ENCODE data around the gene IL17B.

IL17B gene

GRCh38 chr5:149374303-149374702 lies 4.8 kb downstream of the IL17B start:
- H3K4me1 ChIP-seq (ENCODE audit: low read length) = peaks cover 4% of the 10 kb centered on the region; the same call in 1 of the 2 replicates
- H3K27ac ChIP-seq (ENCODE audit: low read length) = no peak overlapping the region
- no peaks in the 10 kb centered on the region for H3K36me3 ChIP-seq (replicated peaks; ENCODE audit: insufficient read depth, low read length)
- no peaks in the 10 kb centered on the region for H3K79me2 ChIP-seq (ENCODE audit: low read length)
- no peak overlapping the region for H2AFZ ChIP-seq (ENCODE audit: low read length)
- no peak overlapping the region for H3K4me2 ChIP-seq (ENCODE audit: low read depth, low read length)
- no peak overlapping the region for H3K9ac ChIP-seq (ENCODE audit: low read length)
- no peak for DNase-seq
- H3K9me2 ChIP-seq (replicated peaks; ENCODE audit: insufficient read depth, low read length) = no peaks in the 10 kb centered on the region
- TF ChIP-seq EZH2phosphoT487 (IDR thresholded peaks at IDR 0.05; ENCODE audit: low read length) (no peak), EZH2 (optimal IDR thresholded peaks at IDR 0.05; ENCODE audit: low read depth, low read length) (no peak)
- TF ChIP-seq, protein P1, sequence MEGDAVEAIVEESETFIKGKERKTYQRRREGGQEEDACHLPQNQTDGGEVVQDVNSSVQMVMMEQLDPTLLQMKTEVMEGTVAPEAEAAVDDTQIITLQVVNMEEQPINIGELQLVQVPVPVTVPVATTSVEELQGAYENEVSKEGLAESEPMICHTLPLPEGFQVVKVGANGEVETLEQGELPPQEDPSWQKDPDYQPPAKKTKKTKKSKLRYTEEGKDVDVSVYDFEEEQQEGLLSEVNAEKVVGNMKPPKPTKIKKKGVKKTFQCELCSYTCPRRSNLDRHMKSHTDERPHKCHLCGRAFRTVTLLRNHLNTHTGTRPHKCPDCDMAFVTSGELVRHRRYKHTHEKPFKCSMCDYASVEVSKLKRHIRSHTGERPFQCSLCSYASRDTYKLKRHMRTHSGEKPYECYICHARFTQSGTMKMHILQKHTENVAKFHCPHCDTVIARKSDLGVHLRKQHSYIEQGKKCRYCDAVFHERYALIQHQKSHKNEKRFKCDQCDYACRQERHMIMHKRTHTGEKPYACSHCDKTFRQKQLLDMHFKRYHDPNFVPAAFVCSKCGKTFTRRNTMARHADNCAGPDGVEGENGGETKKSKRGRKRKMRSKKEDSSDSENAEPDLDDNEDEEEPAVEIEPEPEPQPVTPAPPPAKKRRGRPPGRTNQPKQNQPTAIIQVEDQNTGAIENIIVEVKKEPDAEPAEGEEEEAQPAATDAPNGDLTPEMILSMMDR (IDR thresholded peaks at IDR 0.05; ENCODE audit: low read length) = no peak
- H3F3A ChIP-seq (ENCODE audit: insufficient read depth, low read length) = no peaks in the 10 kb centered on the region
- no peaks in the 10 kb centered on the region for H3K27me3 ChIP-seq (replicated peaks; ENCODE audit: insufficient read depth, low read length)
- no peaks in the 10 kb centered on the region for H4K20me1 ChIP-seq (ENCODE audit: insufficient read depth, low read length)
- no peak overlapping the region for H3K4me3 ChIP-seq (ENCODE audit: low read length)
- no peaks in the 10 kb centered on the region for H3K9me3 ChIP-seq (replicated peaks; ENCODE audit: insufficient read depth, low read length)

GRCh38 chr5:149372932-149373331 lies 6.2 kb downstream of the IL17B start:
- Histone ChIP-seq H3K4me1 (ENCODE audit: low read length) (peaks cover 9% of the 10 kb centered on the region), H3K4me2 (ENCODE audit: low read depth, low read length) (no peak overlapping the region), H3K27ac (ENCODE audit: low read length) (no peak overlapping the region), H3K4me3 (ENCODE audit: low read length) (no peak overlapping the region), H3K36me3 (replicated peaks; ENCODE audit: insufficient read depth, low read length) (no peaks in the 10 kb centered on the region), H3K9me2 (replicated peaks; ENCODE audit: insufficient read depth, low read length) (no peaks in the 10 kb centered on the region), H3K79me2 (ENCODE audit: low read length) (no peaks in the 10 kb centered on the region), H3K27me3 (replicated peaks; ENCODE audit: insufficient read depth, low read length) (no peaks in the 10 kb centered on the region), H3K9ac (ENCODE audit: low read length) (no peak overlapping the region), H2AFZ (ENCODE audit: low read length) (no peak overlapping the region), H4K20me1 (ENCODE audit: insufficient read depth, low read length) (no peaks in the 10 kb centered on the region), H3F3A (ENCODE audit: insufficient read depth, low read length) (no peaks in the 10 kb centered on the region), H3K9me3 (replicated peaks; ENCODE audit: insufficient read depth, low read length) (no peaks in the 10 kb centered on the region)
- TF ChIP-seq, protein P1 (IDR thresholded peaks at IDR 0.05; ENCODE audit: low read length) = no peak
- TF ChIP-seq EZH2 (optimal IDR thresholded peaks at IDR 0.05; ENCODE audit: low read depth, low read length) = no peak
- no peak for TF ChIP-seq EZH2phosphoT487 (IDR thresholded peaks at IDR 0.05; ENCODE audit: low read length)
- no peak for DNase-seq

GRCh38 chr5:149372076-149372795 lies 6.9 kb downstream of the IL17B start:
- no peak overlapping the region for H3K4me2 ChIP-seq (ENCODE audit: low read depth, low read length)
- H4K20me1 ChIP-seq (ENCODE audit: insufficient read depth, low read length) = no peaks in the 10 kb centered on the region

More at GRCh38 chr5:149372076-149372795, 6.9 kb downstream of the IL17B start:
- no peaks in the 10 kb centered on the region for H3K9me3 ChIP-seq (replicated peaks; ENCODE audit: insufficient read depth, low read length)
- H3K36me3 ChIP-seq (replicated peaks; ENCODE audit: insufficient read depth, low read length) = no peaks in the 10 kb centered on the region
- no peak overlapping the region for H3K27ac ChIP-seq (ENCODE audit: low read length)
- no peaks in the 10 kb centered on the region for H3K27me3 ChIP-seq (replicated peaks; ENCODE audit: insufficient read depth, low read length)
- no peaks in the 10 kb centered on the region for H3K9me2 ChIP-seq (replicated peaks; ENCODE audit: insufficient read depth, low read length)
- TF ChIP-seq, protein P1 (IDR thresholded peaks at IDR 0.05; ENCODE audit: low read length) = no peak
- TF ChIP-seq EZH2phosphoT487 (IDR thresholded peaks at IDR 0.05; ENCODE audit: low read length) = no peak
- no peak for TF ChIP-seq EZH2 (optimal IDR thresholded peaks at IDR 0.05; ENCODE audit: low read depth, low read length)
- no peaks in the 10 kb centered on the region for H3K79me2 ChIP-seq (ENCODE audit: low read length)
- DNase-seq = no peak
- no peak overlapping the region for H3K4me3 ChIP-seq (ENCODE audit: low read length)
- no peaks in the 10 kb centered on the region; the same call in 1 of the 2 replicates for H3F3A ChIP-seq (ENCODE audit: insufficient read depth, low read length)
- no peak overlapping the region for H2AFZ ChIP-seq (ENCODE audit: low read length)
- peaks cover 15% of the 10 kb centered on the region for H3K4me1 ChIP-seq (ENCODE audit: low read length)
- H3K9ac ChIP-seq (ENCODE audit: low read length) = no peak overlapping the region
